C4-2B (cell line): Measurements from ENCODE around the gene ARHGAP32.
"Not testable (repeated sequence)": the region's sequence is repeated elsewhere in the genome, so short reads cannot be mapped to it uniquely, and the experiment has no call there.

Experiments
- CTCF ChIP-seq: fragments of 450-650 bp; conservative IDR thresholded peaks from 2 replicates; pipeline ENCODE4 v1.5.1; 2017; ENCODE audit warnings: mild to moderate bottlenecking
- ZFX ChIP-seq: fragments of 450-650 bp; IDR thresholded peaks from 2 replicates; pipeline ENCODE4 v1.6.1; 2017

- TF ChIP-seq CTCF, ZFX: not testable (repeated sequence)
These were observed 7.0 kb downstream of the ARHGAP32 start for GRCh38 chr11:129185082-129185481.
